ENCODE measurements around the gene TUBG2. TPM values are rescaled to one million over a fixed set of nuclear protein-coding genes. Genes with fewer than 3 reads are reported as not detected.
A peak's percentile ranks its signal among the peaks of the same experiment; 100 is the strongest.

The TUBG2 gene
- total RNA-seq, 1 experiment from 2014 or later, result 20.4 TPM

GRCh38 chr17:42677921-42678781 is 19.1 kb downstream of the TUBG2 start:
- no peaks in the 10 kb centered on the region; the same call in 1 of the 2 replicates for H3K79me2 ChIP-seq (ENCODE audit: insufficient read depth, low read length)
- peak overlapping the region; percentile 83 for H3K4me2 ChIP-seq (ENCODE audit: insufficient read depth, insufficient read length, low read length)
- peak overlapping the region; percentile 82 to 92 for H3K4me3 Mint-ChIP-seq
- no peak overlapping the region for H2BK15ac ChIP-seq (ENCODE audit: low read depth, low read length)
- H3K14ac ChIP-seq (ENCODE audit: insufficient read depth, low read length), result peak overlapping the region; percentile 87
- peaks cover 23% of the 10 kb centered on the region for H3K27me3 Mint-ChIP-seq (ENCODE audit: low read depth)
- peaks cover 6% of the 10 kb centered on the region; the same call in 1 of the 2 replicates for H3K4me1 ChIP-seq (ENCODE audit: insufficient read depth, low read length)
- peak; percentile 98 for DNase-seq
- H3K4me1 Mint-ChIP-seq, result peaks cover 39 to 48% of the 10 kb centered on the region in 2 experiments
- H4K5ac ChIP-seq (ENCODE audit: insufficient read length, low read depth, low read length), result no peak overlapping the region
- H3K79me1 ChIP-seq (ENCODE audit: insufficient read depth, low read depth, low read length, poor library complexity, severe bottlenecking), result no peaks in the 10 kb centered on the region
- no peak overlapping the region for H2AK5ac ChIP-seq (ENCODE audit: insufficient read length, low read length)
- peak overlapping the region; percentile 78 for H3T11ph ChIP-seq (ENCODE audit: low read length)
- no peak overlapping the region for H2BK120ac ChIP-seq (ENCODE audit: low read depth, low read length, poor library complexity, severe bottlenecking)
- H3K9me3 Mint-ChIP-seq, result no peaks in the 10 kb centered on the region; a peak in 2 of 5 replicates
- H4K91ac ChIP-seq (ENCODE audit: insufficient read length, low read depth, low read length), result no peak overlapping the region
- peak overlapping the region; percentile 84 for H3K9ac ChIP-seq (ENCODE audit: extremely low read depth, insufficient read length, low read length)
- H3K23ac ChIP-seq (ENCODE audit: insufficient read length, low read depth, low read length), result no peak overlapping the region
- H2BK5ac ChIP-seq (ENCODE audit: insufficient read length, low read length), result no peak overlapping the region
- no peak overlapping the region for H4K8ac ChIP-seq (replicated peaks; ENCODE audit: insufficient read length, low read depth, low read length)
- H2BK20ac ChIP-seq (ENCODE audit: low read depth, low read length, poor library complexity, severe bottlenecking), result no peak overlapping the region
- no peaks in the 10 kb centered on the region for H4K20me1 ChIP-seq (ENCODE audit: control insufficient read depth, insufficient read depth, insufficient read length)
- H3K27ac Mint-ChIP-seq, result peak overlapping the region; percentile 94 to 98 (median 98)
- peak overlapping the region; percentile 81 for H3K18ac ChIP-seq (ENCODE audit: insufficient read length, low read depth, low read length)
- H2AFZ ChIP-seq (ENCODE audit: low read length), result no peak overlapping the region
- no peak overlapping the region; the same call in 1 of the 2 replicates for H3K4ac ChIP-seq (ENCODE audit: low read depth, low read length)
- no peak overlapping the region for H3K56ac ChIP-seq (ENCODE audit: insufficient read length, low read depth, low read length)
- H3K9me3 ChIP-seq (ENCODE audit: control insufficient read depth, low read depth, low read length), result no peaks in the 10 kb centered on the region
- H3K27me3 ChIP-seq (ENCODE audit: insufficient read depth, low read length), result no peaks in the 10 kb centered on the region; the same call in 1 of the 2 replicates
- H3K23me2 ChIP-seq (ENCODE audit: insufficient read length, low read depth, low read length, poor library complexity, severe bottlenecking), result peaks cover 34% of the 10 kb centered on the region
- no CpG with 5 or more reads among the region's 53 CpGs for WGBS (ENCODE audit: extremely low coverage, insufficient read length, low lambda C conversion rate)
- no peak overlapping the region for H2BK12ac ChIP-seq (ENCODE audit: insufficient read length, low read depth, low read length)
- H3K36me3 Mint-ChIP-seq (ENCODE audit: insufficient read depth in 1 of 3, low read depth in 3 of 3), result peaks cover 0 to 5% (median 0%) of the 10 kb centered on the region in 3 experiments; a peak in 2 of 7 replicates
- H3K27ac ChIP-seq (ENCODE audit: insufficient read length, low read depth, low read length), result peak overlapping the region; percentile 77
- no peak for TF ChIP-seq CTCF (conservative IDR thresholded peaks at IDR 0.05)

All from H9 (cell line).